ENCODE measurements around the gene DVL1.
"Not testable (repeated sequence)": the region's sequence is repeated elsewhere in the genome, so short reads cannot be mapped to it uniquely, and the experiment has no call there.

Gene DVL1

GRCh38 chr1:1373051-1373814 is 24.0 kb upstream of the DVL1 start:
- no peak for DNase-seq

- peak; percentile 47 for DNase-seq
Observed at GRCh38 chr1:1371746-1372711, 22.8 kb upstream of the DVL1 start.

- DNase-seq = peak; percentile 58
Observed at GRCh38 chr1:1371364-1371745, 22.1 kb upstream of the DVL1 start.

- no peak for DNase-seq
Observed at GRCh38 chr1:1370771-1371300, 21.6 kb upstream of the DVL1 start.

- DNase-seq = not testable (repeated sequence)
Observed at GRCh38 chr1:1370094-1370493, 20.9 kb upstream of the DVL1 start.

GRCh38 chr1:1367315-1367714 is 18.1 kb upstream of the DVL1 start:
- DNase-seq = no peak

GRCh38 chr1:1366699-1367066 is 17.5 kb upstream of the DVL1 start:
- DNase-seq = no peak

- DNase-seq = no peak
Observed at GRCh38 chr1:1365875-1366698, 16.9 kb upstream of the DVL1 start.

- DNase-seq = no peak
Observed at GRCh38 chr1:1364266-1364665, 15.0 kb upstream of the DVL1 start.

- no peak for DNase-seq
Observed at GRCh38 chr1:1361982-1362423, 12.8 kb upstream of the DVL1 start.

- no peak for DNase-seq
Observed at GRCh38 chr1:1361233-1361981, 12.2 kb upstream of the DVL1 start.

- no peak for DNase-seq
Observed at GRCh38 chr1:1360506-1361169, 11.4 kb upstream of the DVL1 start.

GRCh38 chr1:1359664-1360468 is 10.6 kb upstream of the DVL1 start:
- no peak for DNase-seq

- no peak for DNase-seq
Observed at GRCh38 chr1:1359308-1359663, 10.1 kb upstream of the DVL1 start.

- no peak for DNase-seq
Observed at GRCh38 chr1:1358433-1359271, 9.4 kb upstream of the DVL1 start, which contains the start of gene MXRA8. MXRA8 (minus strand) TSS chr1:1358555; CDS start chr1:1358504, 51 bp downstream.

GRCh38 chr1:1357871-1358432 is 8.7 kb upstream of the DVL1 start:
- DNase-seq = no peak

- DNase-seq = no peak
Observed at GRCh38 chr1:1356796-1357401, 7.7 kb upstream of the DVL1 start.

- no peak for DNase-seq
Observed at GRCh38 chr1:1356166-1356795, 7.1 kb upstream of the DVL1 start.
